Stimulated activated CD4-positive, alpha-beta T cell treated with anti-CD3 and anti-CD28 coated beads, Interleukin-4, amount 100 ng/mL, for 24 hours (primary cell): ENCODE measurements around the gene CRACR2B.

ENCODE experiments used
- DNase-seq: peaks from one replicate; pipeline ENCODE4 v3.0.0-alpha.2; 2020

Gene CRACR2B

GRCh38 chr11:794766-795633, 32.7 kb upstream of the CRACR2B start:
- DNase-seq = no peak

GRCh38 chr11:795634-796564, 31.8 kb upstream of the CRACR2B start:
- DNase-seq = peak; percentile 88

DNA sequence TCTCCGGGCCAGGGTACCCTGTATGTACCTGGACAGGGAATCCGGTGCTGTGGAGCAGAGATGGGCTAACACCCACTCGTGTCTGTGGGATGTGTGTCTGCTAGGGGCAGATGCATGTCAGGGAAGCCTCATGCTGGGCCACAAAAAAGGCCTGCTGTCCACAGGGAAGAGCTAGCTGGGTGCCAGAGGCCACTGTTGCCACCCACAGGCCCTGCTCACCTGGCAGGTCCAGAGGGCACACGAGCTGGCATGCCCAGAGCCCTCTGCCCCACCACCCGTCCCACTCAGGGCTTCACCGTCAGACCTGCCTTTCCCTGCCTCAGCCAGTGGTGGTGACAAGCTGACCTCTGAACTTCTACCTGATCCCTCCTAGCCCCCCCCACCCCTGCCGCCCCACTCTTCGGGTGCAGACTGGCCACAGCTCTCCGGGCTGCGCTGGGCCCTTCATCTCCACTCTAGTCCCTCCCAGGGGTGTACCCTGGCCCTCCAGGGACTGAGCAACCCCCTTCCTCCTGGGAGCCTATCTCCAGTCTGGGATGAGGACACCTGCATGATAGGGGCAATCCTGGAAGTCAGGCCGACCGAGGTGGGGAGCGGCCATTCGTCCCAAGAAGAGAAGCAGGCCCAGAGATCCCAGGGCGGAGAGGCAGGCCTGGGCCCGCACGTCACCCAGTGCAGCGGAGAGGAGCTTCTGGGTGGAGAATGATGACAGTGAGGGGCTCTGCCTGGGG, 31.0 kb upstream of the CRACR2B start:
- no peak for DNase-seq

GRCh38 chr11:797296-798092, 30.2 kb upstream of the CRACR2B start:
- DNase-seq = peak; percentile 79

DNA sequence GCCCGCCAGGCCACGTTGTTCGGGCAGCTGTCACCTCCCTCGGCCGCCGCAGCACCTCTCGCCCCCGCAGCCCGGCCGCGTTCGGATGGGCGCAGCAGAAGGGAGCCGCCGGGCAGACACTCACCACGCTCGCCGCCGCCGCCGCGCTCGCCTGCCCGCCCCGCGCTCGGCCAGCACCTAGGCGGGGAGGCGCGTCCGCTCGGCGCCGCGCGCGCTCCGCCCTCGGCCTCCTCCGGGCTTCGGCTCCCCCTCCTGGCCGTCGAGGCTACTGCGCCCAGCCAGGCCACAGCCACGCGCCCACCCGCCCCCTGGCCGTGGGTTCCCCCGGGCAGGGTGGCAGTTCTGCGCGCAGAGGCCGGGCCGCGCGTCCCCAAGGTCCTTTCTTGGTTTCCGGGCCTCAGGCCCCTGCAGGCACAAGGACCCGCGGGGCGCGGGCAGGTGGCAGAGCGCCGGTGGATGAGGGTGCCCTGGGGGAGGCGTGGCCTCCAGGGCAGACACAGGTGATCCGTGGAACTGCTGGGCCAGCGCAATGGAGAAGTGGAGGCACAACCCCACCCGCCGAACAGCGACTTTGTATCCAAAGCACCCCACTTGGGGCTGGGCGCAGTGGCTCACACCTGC, 29.5 kb upstream of the CRACR2B start, which contains the start of gene SLC25A22:
Gene SLC25A22, minus strand, starts transcription at position 189 of the 621 bp plus-strand sequence. CDS start 3,275 bp downstream, outside the sequence.
- peak; percentile 85 for DNase-seq

GRCh38 chr11:799641-800316, 27.9 kb upstream of the CRACR2B start:
- DNase-seq = no peak

- no peak for DNase-seq
Measured at GRCh38 chr11:800473-800872, 27.2 kb upstream of the CRACR2B start.

GRCh38 chr11:801097-801780, 26.5 kb upstream of the CRACR2B start:
- no peak for DNase-seq

- no peak for DNase-seq
Measured at GRCh38 chr11:802018-802617, 25.6 kb upstream of the CRACR2B start.

DNA sequence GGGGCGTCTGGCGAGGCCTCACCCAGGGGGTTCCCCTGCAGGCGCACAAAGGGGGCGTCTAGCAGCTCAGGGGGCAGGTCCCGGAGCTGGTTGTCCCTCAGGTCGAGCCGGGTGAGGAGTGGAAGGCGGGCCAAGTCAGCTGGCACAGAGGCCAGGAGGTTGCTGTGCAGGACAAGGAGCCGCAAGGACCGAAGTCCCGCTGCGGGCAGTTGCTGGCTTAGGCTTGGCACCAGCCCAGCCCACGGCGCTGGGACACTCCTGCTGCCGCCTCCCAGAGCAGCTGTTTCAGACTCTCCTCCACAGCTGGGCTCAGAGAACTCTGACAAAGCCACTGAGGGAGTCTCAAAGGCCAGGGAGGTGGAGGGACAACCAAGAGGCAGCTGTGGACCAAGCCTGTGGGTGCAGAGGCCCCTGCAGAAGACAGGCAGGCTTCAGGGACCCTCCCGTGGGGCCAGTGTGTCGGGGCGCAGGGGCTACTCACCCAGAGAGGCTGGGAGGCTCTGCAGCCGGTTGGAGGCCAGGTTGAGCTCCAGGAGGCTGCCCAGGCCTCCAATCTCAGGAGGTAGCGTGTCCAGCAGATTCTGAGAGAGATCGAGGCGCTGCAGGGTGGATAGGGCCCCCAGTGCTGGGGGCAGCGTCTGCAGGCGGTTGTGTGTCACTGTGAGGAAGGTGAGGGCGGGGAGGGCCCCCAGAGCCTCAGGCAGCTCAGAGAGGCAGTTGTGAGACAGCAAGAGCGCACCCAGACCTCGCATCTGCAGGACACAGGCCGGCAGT, 24.8 kb upstream of the CRACR2B start:
- DNase-seq = no peak

DNA sequence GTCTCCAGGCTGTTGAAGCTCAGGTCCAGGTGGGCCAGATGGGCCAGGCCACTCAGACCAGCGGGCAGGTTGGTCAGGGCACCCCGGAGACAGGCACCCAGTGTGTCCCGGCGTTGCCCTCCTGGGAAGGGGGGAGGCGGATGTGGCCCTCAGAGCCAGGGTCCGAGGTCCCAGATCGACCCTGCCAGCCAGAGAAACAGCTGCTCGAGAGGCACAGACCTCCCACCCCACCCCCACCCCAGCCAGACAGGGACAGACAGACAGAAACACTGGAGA, 24.3 kb upstream of the CRACR2B start:
- no peak for DNase-seq

- DNase-seq = no peak
Measured at GRCh38 chr11:803770-804598, 23.7 kb upstream of the CRACR2B start.

- no peak for DNase-seq
Measured at GRCh38 chr11:804599-804964, 23.1 kb upstream of the CRACR2B start.

- DNase-seq = no peak
Measured at GRCh38 chr11:808427-809286, 19.1 kb upstream of the CRACR2B start.

DNA sequence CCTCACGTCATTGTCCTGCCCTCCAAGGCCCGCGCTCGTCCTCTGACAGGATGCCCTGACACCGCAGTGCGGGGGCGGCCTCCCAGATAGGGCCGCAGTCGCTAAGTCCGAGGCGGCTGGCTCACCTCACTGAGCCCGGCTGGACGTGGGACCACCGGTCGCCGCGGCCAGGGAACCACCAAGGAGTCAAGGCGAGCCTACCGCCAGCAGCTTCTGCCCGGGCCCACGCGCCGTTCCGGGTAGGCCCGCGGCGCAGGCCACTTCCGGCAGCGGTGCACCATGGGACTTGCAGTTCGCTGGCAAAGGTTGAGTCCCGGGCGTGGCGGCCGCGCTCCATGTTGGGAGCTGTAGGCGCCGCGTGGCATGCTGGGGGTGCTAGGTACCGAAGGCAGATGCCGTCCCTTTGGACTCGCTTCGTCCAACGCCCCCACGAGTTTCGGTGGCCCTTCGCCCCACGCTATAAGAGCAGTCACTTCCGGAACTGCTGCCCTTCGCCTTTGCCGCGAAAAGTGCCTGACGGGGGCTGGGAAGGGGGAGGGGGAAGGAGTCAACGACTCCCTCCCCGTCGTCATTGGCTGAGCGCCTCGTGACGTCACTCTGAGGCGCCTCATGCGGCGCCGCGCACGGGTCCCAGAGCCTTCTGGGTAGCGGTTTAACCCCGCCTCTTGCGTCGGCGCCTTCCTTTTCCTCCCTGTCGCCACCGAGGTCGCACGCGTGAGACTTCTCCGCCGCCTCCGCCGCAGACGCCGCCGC, 18.3 kb upstream of the CRACR2B start, which contains the start of gene RPLP2:
Gene RPLP2, plus strand, starts transcription at position 681 of the 753 bp plus-strand sequence. CDS start 268 bp downstream, outside the sequence.
- DNase-seq = peak; percentile 97

DNA sequence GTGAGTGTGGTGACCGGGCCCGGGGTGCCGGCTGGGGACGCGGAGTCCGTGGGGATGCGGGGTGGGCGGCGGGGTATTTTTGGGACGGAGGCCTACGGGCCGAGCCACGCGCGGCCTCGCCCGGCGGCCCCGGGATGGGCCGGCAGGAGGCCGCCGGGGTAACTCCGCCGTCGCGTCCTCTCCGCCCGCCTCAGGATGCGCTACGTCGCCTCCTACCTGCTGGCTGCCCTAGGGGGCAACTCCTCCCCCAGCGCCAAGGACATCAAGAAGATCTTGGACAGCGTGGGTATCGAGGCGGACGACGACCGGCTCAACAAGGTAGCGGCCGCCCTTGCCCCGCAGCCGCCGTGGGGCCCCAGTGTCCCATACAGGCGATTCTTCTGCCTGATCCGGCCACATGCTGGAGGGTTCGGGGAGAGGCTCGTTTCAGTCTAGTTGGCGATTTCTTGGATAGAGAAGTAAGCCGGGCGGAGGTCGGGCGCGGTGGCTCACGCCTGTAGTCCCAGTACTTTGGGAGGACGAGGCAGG, 17.6 kb upstream of the CRACR2B start:
- no peak for DNase-seq
